Caco-2 (cell line): Measurements from ENCODE around the gene HTR5A. TPM values are rescaled to one million over a fixed set of nuclear protein-coding genes. Genes with fewer than 3 reads are reported as not detected.
A peak's percentile ranks its signal among the peaks of the same experiment; 100 is the strongest.
"Not testable (repeated sequence)": the region's sequence is repeated elsewhere in the genome, so short reads cannot be mapped to it uniquely, and the experiment has no call there.

ENCODE experiments used
- BruUV-seq: library from RNA; stranded (reverse); fragments of 400-500 nt; replicated peaks from 2 replicates; lab custom pipeline; 2021; lab: Mats Ljungman, UMichigan
- CTCF ChIA-PET: fragments of 300-600 bp; sonication (Branson Sonifier 250); formaldehyde crosslinking; loops from one replicate; lab custom pipeline; 2022; ENCODE audit warnings: antibody characterized with exemption; lab: Charles Lee
- POLR2A ChIA-PET: fragments of 300-600 bp; sonication (Branson Sonifier 250); formaldehyde crosslinking; loops from one replicate; lab custom pipeline; 2022; ENCODE audit warnings: antibody characterized with exemption; lab: Charles Lee
- DNase-seq, 2 experiments: peaks; one replicate each; pipeline versions ENCODE4 v3.0.0 to v3.0.0-alpha.2; 2020 to 2022
- H3K27me3 ChIP-seq: replicated peaks from 2 replicates; pipeline ENCODE4 v1.6.0; 2011; ENCODE audit warnings: low read length; ENCODE audit not compliant: control insufficient read depth, insufficient read depth
- H3K36me3 ChIP-seq: 2 replicates; pipeline ENCODE4 v1.5.1; 2011; ENCODE audit warnings: low read length; ENCODE audit not compliant: control insufficient read depth, insufficient read depth
- H3K4me1 ChIP-seq: fragments of 250-450 bp; sonication (Bioruptor Pico); 2 replicates; pipeline ENCODE4 v1.5.1; 2020; ENCODE audit warnings: mild to moderate bottlenecking
- H3K4me3 ChIP-seq: 2 replicates; pipeline ENCODE4 v1.5.1; 2011; ENCODE audit warnings: low read depth, mild to moderate bottlenecking, control low read depth, low read length
- H3K9me3 ChIP-seq: fragments of 250-450 bp; sonication (Bioruptor Pico); 2 replicates; pipeline ENCODE4 v1.5.1; 2020; ENCODE audit warnings: mild to moderate bottlenecking, moderate library complexity
- H3K27ac Mint-ChIP-seq: one replicate; pipeline ENCODE4 v1.8.0; 2022; ENCODE audit warnings: mixed read lengths; ENCODE audit not compliant: unreplicated experiment
- H3K27me3 Mint-ChIP-seq: one replicate; pipeline ENCODE4 v1.8.0; 2022; ENCODE audit warnings: mixed read lengths; ENCODE audit not compliant: insufficient read depth, unreplicated experiment
- H3K36me3 Mint-ChIP-seq: one replicate; pipeline ENCODE4 v1.8.0; 2022; ENCODE audit warnings: mild to moderate bottlenecking, mixed read lengths; ENCODE audit not compliant: insufficient read depth, unreplicated experiment
- H3K4me1 Mint-ChIP-seq: one replicate; pipeline ENCODE4 v1.8.0; 2022; ENCODE audit warnings: low read depth, mixed read lengths; ENCODE audit not compliant: unreplicated experiment
- H3K4me3 Mint-ChIP-seq: one replicate; pipeline ENCODE4 v1.8.0; 2022; ENCODE audit warnings: mild to moderate bottlenecking, moderate library complexity, mixed read lengths; ENCODE audit not compliant: unreplicated experiment
- H3K9me3 Mint-ChIP-seq: one replicate; pipeline ENCODE4 v1.8.0; 2022; ENCODE audit warnings: mixed read lengths; ENCODE audit not compliant: unreplicated experiment
- intact Hi-C: fragments of 100-400 bp; cut with micrococcal nuclease; formaldehyde crosslinking; loops from one replicate; pipeline ENCODE4 v1.10.0; 2022; ENCODE audit not compliant: unreplicated experiment
- total RNA-seq: library from RNA; stranded (reverse); gene quantifications from 2 replicates; pipeline ENCODE4 v1.2.3, GENCODE V29; 2022
- TF ChIP-seq, protein P1 (sequence below), 2 experiments: fragments of 200-600 bp in 1 of 2; IDR thresholded peaks; 1 replicate in 1 of 2; 2 replicates in 1 of 2; pipeline versions ENCODE4 v1.5.1 to v1.8.0; 2011 to 2022; ENCODE audit warnings: antibody characterized with exemption in 1 of 2, control low read depth in 1 of 2, inconsistent platforms in 1 of 2, low read depth in 1 of 2, low read length in 1 of 2, mild to moderate bottlenecking in 1 of 2, moderate library complexity in 1 of 2; ENCODE audit not compliant: insufficient read depth in 1 of 2, severe bottlenecking in 1 of 2, unreplicated experiment in 1 of 2

Gene HTR5A
- total RNA-seq, 1 experiment from 2014 or later: not detected

DNA sequence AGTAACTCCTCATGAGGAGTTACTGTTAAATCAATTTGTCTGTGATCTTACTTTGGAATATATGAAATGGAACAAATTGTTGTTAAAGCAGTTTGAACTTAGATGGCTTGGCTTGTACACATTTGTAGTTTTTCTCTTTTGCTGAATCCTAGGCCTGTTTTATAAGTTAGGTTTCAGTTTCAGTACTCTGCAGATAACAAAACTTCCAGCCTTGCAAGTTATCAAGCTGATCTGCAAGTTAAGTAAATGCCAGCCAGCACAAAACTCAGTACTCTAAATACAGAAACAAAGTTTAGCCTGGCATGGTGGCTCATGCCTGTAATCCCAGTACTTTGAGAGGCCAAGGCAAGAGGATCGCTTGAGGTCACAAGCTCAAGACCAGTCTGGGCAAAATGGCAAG, 42.2 kb upstream of the HTR5A start:
- Histone ChIP-seq H3K4me3 (no peak overlapping the region), H3K9me3 (no peaks in the 10 kb centered on the region), H3K36me3 (no peaks in the 10 kb centered on the region), H3K4me1 (no peaks in the 10 kb centered on the region), H3K27me3 (no peaks in the 10 kb centered on the region)
- TF ChIP-seq, protein P1, sequence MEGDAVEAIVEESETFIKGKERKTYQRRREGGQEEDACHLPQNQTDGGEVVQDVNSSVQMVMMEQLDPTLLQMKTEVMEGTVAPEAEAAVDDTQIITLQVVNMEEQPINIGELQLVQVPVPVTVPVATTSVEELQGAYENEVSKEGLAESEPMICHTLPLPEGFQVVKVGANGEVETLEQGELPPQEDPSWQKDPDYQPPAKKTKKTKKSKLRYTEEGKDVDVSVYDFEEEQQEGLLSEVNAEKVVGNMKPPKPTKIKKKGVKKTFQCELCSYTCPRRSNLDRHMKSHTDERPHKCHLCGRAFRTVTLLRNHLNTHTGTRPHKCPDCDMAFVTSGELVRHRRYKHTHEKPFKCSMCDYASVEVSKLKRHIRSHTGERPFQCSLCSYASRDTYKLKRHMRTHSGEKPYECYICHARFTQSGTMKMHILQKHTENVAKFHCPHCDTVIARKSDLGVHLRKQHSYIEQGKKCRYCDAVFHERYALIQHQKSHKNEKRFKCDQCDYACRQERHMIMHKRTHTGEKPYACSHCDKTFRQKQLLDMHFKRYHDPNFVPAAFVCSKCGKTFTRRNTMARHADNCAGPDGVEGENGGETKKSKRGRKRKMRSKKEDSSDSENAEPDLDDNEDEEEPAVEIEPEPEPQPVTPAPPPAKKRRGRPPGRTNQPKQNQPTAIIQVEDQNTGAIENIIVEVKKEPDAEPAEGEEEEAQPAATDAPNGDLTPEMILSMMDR (IDR thresholded peaks at IDR 0.05; ENCODE audit: insufficient read depth in 1 of 2, low read depth in 1 of 2, low read length in 1 of 2, severe bottlenecking in 1 of 2, unreplicated experiment in 1 of 2): no peak
- no peak for DNase-seq
- Mint-ChIP-seq H3K27me3 (peaks cover 6% of the 10 kb centered on the region), H3K9me3 (no peaks in the 10 kb centered on the region), H3K4me3 (no peak overlapping the region), H3K27ac (no peak overlapping the region), H3K4me1 (no peaks in the 10 kb centered on the region), H3K36me3 (no peaks in the 10 kb centered on the region)
- intact Hi-C loops: no loop called here
- POLR2A ChIA-PET: no interaction called here
- CTCF ChIA-PET: no interaction called here
- no TSS peak for BruUV-seq

DNA sequence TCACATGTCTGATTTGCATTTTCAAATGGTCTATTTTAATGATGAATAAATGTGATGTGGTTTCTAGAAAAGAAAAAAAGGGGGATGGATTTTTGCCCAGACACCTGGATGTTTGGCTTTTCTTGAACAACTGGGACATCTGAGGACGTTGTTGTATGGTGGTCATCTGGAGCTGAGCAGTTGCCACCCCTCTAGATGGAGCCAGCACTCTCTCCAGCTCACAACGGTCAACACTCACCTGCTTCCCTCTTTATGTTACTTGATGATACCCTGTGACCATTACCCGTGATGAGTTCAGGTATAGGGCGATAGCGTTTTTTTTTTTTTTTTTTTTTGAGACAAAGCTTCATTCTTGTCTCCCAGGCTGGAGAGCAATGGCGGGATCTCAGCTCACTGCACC, 37.1 kb upstream of the HTR5A start:
- no peak for DNase-seq
- ChIA-PET CTCF (no interaction called here), POLR2A (no interaction called here)
- Mint-ChIP-seq H3K4me3 (no peak overlapping the region), H3K36me3 (no peaks in the 10 kb centered on the region), H3K9me3 (peaks cover 7% of the 10 kb centered on the region), H3K4me1 (no peaks in the 10 kb centered on the region), H3K27me3 (peaks cover 9% of the 10 kb centered on the region), H3K27ac (no peak overlapping the region)
- H3K36me3 ChIP-seq: no peaks in the 10 kb centered on the region
- no TSS peak for BruUV-seq
- TF ChIP-seq, protein P1 (IDR thresholded peaks at IDR 0.05; ENCODE audit: insufficient read depth in 1 of 2, low read depth in 1 of 2, low read length in 1 of 2, severe bottlenecking in 1 of 2, unreplicated experiment in 1 of 2): peak in 1 of 2 experiments; percentile 14
- no peaks in the 10 kb centered on the region for H3K27me3 ChIP-seq
- intact Hi-C loops: no loop called here
- no peaks in the 10 kb centered on the region for H3K4me1 ChIP-seq
- H3K4me3 ChIP-seq: no peak overlapping the region
- H3K9me3 ChIP-seq: no peaks in the 10 kb centered on the region

DNA sequence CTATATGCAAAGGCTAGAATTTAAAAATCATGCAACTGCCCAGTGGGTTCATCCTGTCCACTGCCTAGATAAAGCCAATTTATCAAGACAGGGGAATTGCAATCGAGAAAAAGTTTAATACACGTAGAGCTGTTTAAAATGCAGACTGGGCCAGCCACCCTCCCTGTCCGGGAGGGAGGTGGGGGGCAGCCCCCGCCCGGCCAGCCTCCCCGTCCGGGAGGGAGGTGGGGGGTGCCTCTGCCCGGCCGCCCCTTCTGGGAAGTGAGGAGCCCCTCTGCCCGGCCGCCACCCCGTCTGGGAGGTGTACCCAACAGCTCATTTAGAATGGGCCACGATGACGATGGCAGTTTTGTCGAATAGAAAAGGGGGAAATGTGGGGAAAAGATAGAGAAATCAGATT, 35.6 kb upstream of the HTR5A start:
- CTCF ChIA-PET, BruUV-seq, H3K4me3 Mint-ChIP-seq: not testable (repeated sequence)

DNA sequence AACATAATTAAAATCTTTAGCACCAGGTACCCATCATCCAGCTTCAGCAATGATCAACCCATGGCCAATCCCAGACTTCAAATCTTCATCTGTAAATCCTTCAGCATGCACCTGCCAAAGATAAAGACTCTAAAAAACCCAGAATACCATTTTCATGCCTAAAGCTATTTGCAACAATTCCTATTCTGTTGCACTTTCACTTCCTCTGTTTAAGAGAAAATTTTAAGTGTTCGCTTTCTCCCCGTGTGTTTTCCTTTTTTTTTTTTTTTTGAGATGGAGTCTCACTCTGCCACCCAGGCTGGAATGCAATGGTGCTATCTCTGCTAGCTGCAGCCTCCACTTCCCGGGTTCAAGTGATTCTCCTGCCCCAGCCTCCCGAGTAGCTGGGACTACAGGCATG, 31.8 kb upstream of the HTR5A start:
- no peaks in the 10 kb centered on the region for H3K4me1 Mint-ChIP-seq

More for the DNA sequence above, 35.6 kb upstream of the HTR5A start:
- intact Hi-C loops, H3K9me3 Mint-ChIP-seq, H3K36me3 Mint-ChIP-seq, H3K9me3 ChIP-seq, H3K4me1 Mint-ChIP-seq, H3K27me3 Mint-ChIP-seq, H3K4me1 ChIP-seq, POLR2A ChIA-PET, DNase-seq, H3K27me3 ChIP-seq, H3K27ac Mint-ChIP-seq, H3K36me3 ChIP-seq, H3K4me3 ChIP-seq: not testable (repeated sequence)

More for the DNA sequence above, 31.8 kb upstream of the HTR5A start:
- no peak overlapping the region for H3K4me3 ChIP-seq
- H3K4me1 ChIP-seq: no peaks in the 10 kb centered on the region
- Mint-ChIP-seq H3K36me3 (no peaks in the 10 kb centered on the region), H3K4me3 (no peak overlapping the region), H3K27me3 (peaks cover 19% of the 10 kb centered on the region), H3K9me3 (peaks cover 9% of the 10 kb centered on the region), H3K27ac (no peak overlapping the region)
- ChIA-PET POLR2A (no interaction called here), CTCF (no interaction called here)
- TF ChIP-seq, protein P1 (IDR thresholded peaks at IDR 0.05; ENCODE audit: insufficient read depth in 1 of 2, low read depth in 1 of 2, low read length in 1 of 2, severe bottlenecking in 1 of 2, unreplicated experiment in 1 of 2): no peak
- intact Hi-C loops: no loop called here
- no peaks in the 10 kb centered on the region for H3K36me3 ChIP-seq
- no peak for DNase-seq
- no TSS peak for BruUV-seq
- no peaks in the 10 kb centered on the region for H3K9me3 ChIP-seq
- H3K27me3 ChIP-seq: no peaks in the 10 kb centered on the region
